HepG2 (cell line): ENCODE data around the gene SPHK1. TPM values are rescaled to one million over a fixed set of nuclear protein-coding genes. Genes with fewer than 3 reads are reported as not detected.

Experiments used
- ESRRA ChIP-seq: sonication (generic); formaldehyde crosslinking; IDR thresholded peaks from 2 replicates; pipeline ENCODE4 v1.5.1; 2020; ENCODE audit warnings: mild to moderate bottlenecking, low read depth, missing genetic modification reagents
- GPN1 ChIP-seq: sonication (generic); formaldehyde crosslinking; IDR thresholded peaks from 2 replicates; pipeline ENCODE4 v1.5.1; 2020; ENCODE audit warnings: missing genetic modification reagents, borderline replicate concordance
- GTF3A ChIP-seq: sonication (generic); formaldehyde crosslinking; conservative IDR thresholded peaks from 2 replicates; pipeline ENCODE4 v1.4.0; 2020; ENCODE audit warnings: mild to moderate bottlenecking, missing genetic modification reagents
- HDAC2 ChIP-seq: sonication (generic); formaldehyde crosslinking; IDR thresholded peaks from 2 replicates; pipeline ENCODE4 v1.4.0; 2020; ENCODE audit warnings: missing genetic modification reagents
- MYC ChIP-seq: sonication (generic); formaldehyde crosslinking; IDR thresholded peaks from 2 replicates; pipeline ENCODE4 v1.9.0; 2021; ENCODE audit warnings: missing genetic modification reagents, borderline replicate concordance
- NFATC3 ChIP-seq: sonication (generic); formaldehyde crosslinking; IDR thresholded peaks from 2 replicates; pipeline ENCODE4 v1.5.1; 2020; ENCODE audit warnings: mild to moderate bottlenecking, missing genetic modification reagents
- SATB2 ChIP-seq: sonication (generic); formaldehyde crosslinking; IDR thresholded peaks from 2 replicates; pipeline ENCODE4 v1.5.0; 2020; ENCODE audit warnings: missing genetic modification reagents
- SRSF4 ChIP-seq: fragments of 200-400 bp; formaldehyde crosslinking; IDR thresholded peaks from one replicate; pipeline ENCODE4 v1.6.1; 2018; ENCODE audit warnings: mild to moderate bottlenecking, low read depth, low read length, moderate library complexity; ENCODE audit not compliant: poor library complexity, severe bottlenecking
- ZC3H13 ChIP-seq: sonication (generic); formaldehyde crosslinking; IDR thresholded peaks from 2 replicates; pipeline ENCODE4 v1.8.1; 2023; ENCODE audit warnings: mild to moderate bottlenecking, missing genetic modification reagents, moderate library complexity
- ZFX ChIP-seq: sonication (generic); formaldehyde crosslinking; IDR thresholded peaks from 2 replicates; pipeline ENCODE4 v1.4.0; 2020; ENCODE audit warnings: mild to moderate bottlenecking, low read depth, missing genetic modification reagents, moderate library complexity
- ZNF12 ChIP-seq: sonication (generic); formaldehyde crosslinking; IDR thresholded peaks from 2 replicates; pipeline ENCODE4 v1.5.0; 2020; ENCODE audit warnings: missing genetic modification reagents
- ZNF121 ChIP-seq: sonication (generic); formaldehyde crosslinking; IDR thresholded peaks from 2 replicates; pipeline ENCODE4 v1.5.0; 2020; ENCODE audit warnings: mild to moderate bottlenecking, missing genetic modification reagents
- ZNF142 ChIP-seq: sonication (generic); formaldehyde crosslinking; IDR thresholded peaks from 2 replicates; pipeline ENCODE4 v1.4.0; 2020; ENCODE audit warnings: missing genetic modification reagents
- ZNF546 ChIP-seq: sonication (generic); formaldehyde crosslinking; conservative IDR thresholded peaks from 2 replicates; pipeline ENCODE4 v1.8.1; 2023; ENCODE audit warnings: mild to moderate bottlenecking, missing genetic modification reagents
- ZNF574 ChIP-seq: sonication (generic); formaldehyde crosslinking; IDR thresholded peaks from 2 replicates; pipeline ENCODE4 v1.4.0; 2020; ENCODE audit warnings: missing genetic modification reagents
- ZNF772 ChIP-seq: sonication (generic); formaldehyde crosslinking; IDR thresholded peaks from 2 replicates; pipeline ENCODE4 v1.5.0; 2020; ENCODE audit warnings: mild to moderate bottlenecking, missing genetic modification reagents
- ZSCAN21 ChIP-seq: sonication (generic); formaldehyde crosslinking; IDR thresholded peaks from 2 replicates; pipeline ENCODE4 v1.8.0; 2022; ENCODE audit warnings: mild to moderate bottlenecking, missing genetic modification reagents, moderate library complexity, borderline replicate concordance
- polyA plus RNA-seq, 8 experiments: library from polyadenylated mRNA; depleted of rRNA in 3 of 8; stranded (reverse) in 7 of 8; unstranded in 1 of 8; fragments of >200 nt; fragmentation: Illumina TruSeq in 4 of 8; extraction: Trizol in 4 of 8; gene quantifications; 2 replicates each; pipeline versions ENCODE4 v1.2.1 to v1.2.3, GENCODE V29; 2011 to 2016; ENCODE audit warnings: low read depth in 4 of 8, missing spikeins in 1 of 8, mixed read lengths in 1 of 8; ENCODE audit not compliant: insufficient read depth in 1 of 8
- total RNA-seq, 5 experiments: library from RNA; depleted of rRNA; stranded (reverse); fragments of >200 nt; fragmentation: Illumina TruSeq; extraction: Trizol; gene quantifications; 2 replicates each; pipeline ENCODE4 v1.2.3, GENCODE V29; 2016; ENCODE audit warnings: low read depth in 1 of 5

SPHK1 gene
- total and polyA plus RNA-seq, 2 of the 13 experiments (the other 11 are each of a cell fraction or from before 2014, with no cell fraction given): 129 to 160 TPM

GRCh38 chr17:76384222-76384986 is at the start of gene SPHK1 (continued):
- TF ChIP-seq SRSF4: peak; percentile 49
- 0 out of 2 replicates have a peak, but pooled peaks have one; percentile 46 for TF ChIP-seq ZNF546
- peak; percentile 78 for TF ChIP-seq ZSCAN21 (CRISPR knock-in tag)
- TF ChIP-seq ZFX (CRISPR knock-in tag): peak; percentile 71
- 0 out of 2 replicates have a peak, but pooled peaks have one; percentile 14 for TF ChIP-seq SATB2
- TF ChIP-seq NFATC3 (CRISPR knock-in tag): no peak
- peak; percentile 97 for TF ChIP-seq ZC3H13
- peak; percentile 12; the same call in 1 of the 2 replicates for TF ChIP-seq ZNF142 (CRISPR knock-in tag)
- TF ChIP-seq MYC (CRISPR knock-in tag): peak; percentile 48
- 0 out of 2 replicates have a peak, but pooled peaks have one; percentile 14 for TF ChIP-seq HDAC2 (CRISPR knock-in tag)
- TF ChIP-seq GPN1 (CRISPR knock-in tag): peak; percentile 61; the same call in 1 of the 2 replicates
- peak; percentile 6; the same call in 1 of the 2 replicates for TF ChIP-seq ZNF121 (CRISPR knock-in tag)
- no peak for TF ChIP-seq ZNF12 (CRISPR knock-in tag)
- TF ChIP-seq ESRRA (CRISPR knock-in tag): no peak
- TF ChIP-seq GTF3A (CRISPR knock-in tag): 0 out of 2 replicates have a peak, but pooled peaks have one; percentile 23
- TF ChIP-seq ZNF772 (CRISPR knock-in tag): peak; percentile 63; the same call in 1 of the 2 replicates
- peak; percentile 75 for TF ChIP-seq ZNF574 (CRISPR knock-in tag)
